ENCODE data around the gene TSPAN3. TPM values are rescaled to one million over a fixed set of nuclear protein-coding genes. Genes with fewer than 3 reads are reported as not detected.

Gene TSPAN3
- polyA plus RNA-seq, 1 donor (not counting 4 experiments of a cell fraction or from before 2014, with no cell fraction given) = 181 TPM

- Histone ChIP-seq H3K9me1 (ENCODE audit: control insufficient read depth, extremely low read depth, insufficient read depth, low read length) (no peaks in the 10 kb centered on the region), H3K9ac (ENCODE audit: control insufficient read depth, extremely low read depth, insufficient read depth, low read length) (no peak overlapping the region), H3K27me3 (ENCODE audit: control insufficient read depth, extremely low read depth, insufficient read depth, low read length) (no peaks in the 10 kb centered on the region), H3K4me2 (ENCODE audit: control insufficient read depth, extremely low read depth, insufficient read depth, low read depth, low read length) (no peak overlapping the region), H3K27ac (ENCODE audit: control insufficient read depth, insufficient read depth, low read length) (no peak overlapping the region), H3K4me1 (ENCODE audit: control insufficient read depth, extremely low read depth, insufficient read depth, low read length) (peaks cover 10% of the 10 kb centered on the region), H2AFZ (ENCODE audit: control insufficient read depth, low read length) (no peak overlapping the region), H3K4me3 (ENCODE audit: control insufficient read depth in 2 of 3, extremely low read depth in 1 of 3, insufficient read depth in 2 of 3, low read depth in 1 of 3, low read length in 3 of 3) (no peak overlapping the region), H4K20me1 (ENCODE audit: control insufficient read depth, extremely low read depth, insufficient read depth, low read length) (no peaks in the 10 kb centered on the region), H3K79me2 (ENCODE audit: control insufficient read depth, insufficient read depth, low read length) (no peaks in the 10 kb centered on the region), H3K36me3 (ENCODE audit: control insufficient read depth in 2 of 2, extremely low read depth in 1 of 2, insufficient read depth in 2 of 2, low read length in 2 of 2) (peaks cover 0 to 8% of the 10 kb centered on the region in 2 experiments), H3K9me3 (ENCODE audit: control insufficient read depth, low read depth, low read length) (no peaks in the 10 kb centered on the region)
- FAIRE-seq (no peak), DNase-seq (ENCODE audit: low read depth, low spot score) (no peak)
- TF ChIP-seq EZH2 (IDR thresholded peaks at IDR 0.05; ENCODE audit: low read length) = no peak
- TF ChIP-seq, protein P1, sequence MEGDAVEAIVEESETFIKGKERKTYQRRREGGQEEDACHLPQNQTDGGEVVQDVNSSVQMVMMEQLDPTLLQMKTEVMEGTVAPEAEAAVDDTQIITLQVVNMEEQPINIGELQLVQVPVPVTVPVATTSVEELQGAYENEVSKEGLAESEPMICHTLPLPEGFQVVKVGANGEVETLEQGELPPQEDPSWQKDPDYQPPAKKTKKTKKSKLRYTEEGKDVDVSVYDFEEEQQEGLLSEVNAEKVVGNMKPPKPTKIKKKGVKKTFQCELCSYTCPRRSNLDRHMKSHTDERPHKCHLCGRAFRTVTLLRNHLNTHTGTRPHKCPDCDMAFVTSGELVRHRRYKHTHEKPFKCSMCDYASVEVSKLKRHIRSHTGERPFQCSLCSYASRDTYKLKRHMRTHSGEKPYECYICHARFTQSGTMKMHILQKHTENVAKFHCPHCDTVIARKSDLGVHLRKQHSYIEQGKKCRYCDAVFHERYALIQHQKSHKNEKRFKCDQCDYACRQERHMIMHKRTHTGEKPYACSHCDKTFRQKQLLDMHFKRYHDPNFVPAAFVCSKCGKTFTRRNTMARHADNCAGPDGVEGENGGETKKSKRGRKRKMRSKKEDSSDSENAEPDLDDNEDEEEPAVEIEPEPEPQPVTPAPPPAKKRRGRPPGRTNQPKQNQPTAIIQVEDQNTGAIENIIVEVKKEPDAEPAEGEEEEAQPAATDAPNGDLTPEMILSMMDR (optimal IDR thresholded peaks at IDR 0.05 in 1 of 3, IDR thresholded peaks at IDR 0.05 in 1 of 3, conservative IDR thresholded peaks at IDR 0.05 in 1 of 3; ENCODE audit: extremely low read depth in 1 of 3, insufficient read depth in 2 of 3, low read length in 3 of 3) = no peak
- dilution Hi-C loops (cut with MboI; ENCODE audit: extremely low pct_ligation_motif_present, low sequenced_read_pairs) = no loop called here
Measured at GRCh38 chr15:77026501-77027110, 44.3 kb downstream of the TSPAN3 start.

DNA sequence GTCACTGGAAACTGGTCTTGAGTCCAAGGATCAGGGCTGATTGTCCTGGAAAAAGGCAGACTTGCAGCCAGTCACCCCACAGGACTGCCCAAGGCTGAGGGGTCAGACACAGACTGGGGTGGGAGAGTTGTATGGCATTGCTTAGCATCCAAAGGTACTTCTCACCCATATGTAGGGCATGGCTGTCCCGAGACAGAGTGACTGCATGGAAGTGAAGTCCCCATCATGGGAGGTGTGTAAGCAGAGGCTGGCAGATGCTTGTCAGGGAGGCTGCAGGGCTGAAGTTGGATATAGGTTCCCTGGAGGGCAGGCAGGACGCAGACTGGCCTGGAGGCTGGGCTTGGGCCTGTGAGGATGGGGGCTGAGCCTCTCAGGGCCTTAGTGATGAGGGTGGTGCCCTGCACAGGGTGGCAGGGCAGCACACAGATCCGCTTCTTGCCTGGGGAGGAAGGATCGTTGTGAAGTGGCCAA, 44.9 kb downstream of the TSPAN3 start:
- H2AFZ ChIP-seq (ENCODE audit: control insufficient read depth, low read length) = no peak overlapping the region
- H3K4me3 ChIP-seq (ENCODE audit: control insufficient read depth in 2 of 3, extremely low read depth in 1 of 3, insufficient read depth in 2 of 3, low read depth in 1 of 3, low read length in 3 of 3) = no peak overlapping the region
- H3K9me1 ChIP-seq (ENCODE audit: control insufficient read depth, extremely low read depth, insufficient read depth, low read length) = no peaks in the 10 kb centered on the region
- no peak overlapping the region for H3K27ac ChIP-seq (ENCODE audit: control insufficient read depth, insufficient read depth, low read length)
- FAIRE-seq = no peak
- no peaks in the 10 kb centered on the region for H3K79me2 ChIP-seq (ENCODE audit: control insufficient read depth, insufficient read depth, low read length)
- peaks cover 13% of the 10 kb centered on the region for H3K4me1 ChIP-seq (ENCODE audit: control insufficient read depth, extremely low read depth, insufficient read depth, low read length)
- H3K36me3 ChIP-seq (ENCODE audit: control insufficient read depth in 2 of 2, extremely low read depth in 1 of 2, insufficient read depth in 2 of 2, low read length in 2 of 2) = peaks cover 0 to 7% of the 10 kb centered on the region in 2 experiments
- no peaks in the 10 kb centered on the region for H3K9me3 ChIP-seq (ENCODE audit: control insufficient read depth, low read depth, low read length)
- no peaks in the 10 kb centered on the region for H4K20me1 ChIP-seq (ENCODE audit: control insufficient read depth, extremely low read depth, insufficient read depth, low read length)
- no peak overlapping the region for H3K9ac ChIP-seq (ENCODE audit: control insufficient read depth, extremely low read depth, insufficient read depth, low read length)
- DNase-seq (ENCODE audit: low read depth, low spot score) = no peak
- dilution Hi-C loops (cut with MboI; ENCODE audit: extremely low pct_ligation_motif_present, low sequenced_read_pairs) = no loop called here
- H3K4me2 ChIP-seq (ENCODE audit: control insufficient read depth, extremely low read depth, insufficient read depth, low read depth, low read length) = no peak overlapping the region
- H3K27me3 ChIP-seq (ENCODE audit: control insufficient read depth, extremely low read depth, insufficient read depth, low read length) = no peaks in the 10 kb centered on the region
- no peak for TF ChIP-seq EZH2 (IDR thresholded peaks at IDR 0.05; ENCODE audit: low read length)
- TF ChIP-seq, protein P1 (optimal IDR thresholded peaks at IDR 0.05 in 1 of 3, IDR thresholded peaks at IDR 0.05 in 1 of 3, conservative IDR thresholded peaks at IDR 0.05 in 1 of 3; ENCODE audit: extremely low read depth in 1 of 3, insufficient read depth in 2 of 3, low read length in 3 of 3) = no peak

All from keratinocyte (primary cell).